Activated B cell treated with CpG ODN at 0.5 μM for 24 hours (primary cell): ENCODE results near the gene DENND10. TPM values are rescaled to one million over a fixed set of nuclear protein-coding genes. Genes with fewer than 3 reads are reported as not detected.

ENCODE experiments used
- ATAC-seq: fragments of 200-7000 bp; cut with Tn5 transposase; one replicate; pipeline ENCODE4 v1.10.0; 2021; ENCODE audit warnings: low read depth, mild to moderate bottlenecking, moderate library complexity
- CTCF ChIA-PET: fragments of 350-600 bp; sonication (Branson Sonifier 250); formaldehyde crosslinking; loops from one replicate; lab custom pipeline; 2021; ENCODE audit warnings: antibody characterized with exemption; lab: Charles Lee
- POLR2A ChIA-PET: fragments of 350-600 bp; sonication (Branson Sonifier 250); formaldehyde crosslinking; loops from one replicate; lab custom pipeline; 2021; ENCODE audit warnings: antibody characterized with exemption; lab: Charles Lee
- DNase-seq: peaks from one replicate; pipeline ENCODE4 v3.0.0; 2022
- H3K27ac Mint-ChIP-seq: one replicate; pipeline ENCODE4 v1.8.0; 2020; ENCODE audit warnings: mixed read lengths
- H3K27me3 Mint-ChIP-seq: one replicate; pipeline ENCODE4 v1.8.0; 2021; ENCODE audit warnings: mixed read lengths
- H3K36me3 Mint-ChIP-seq: one replicate; pipeline ENCODE4 v1.8.0; 2021; ENCODE audit warnings: low read depth, mixed read lengths
- H3K4me1 Mint-ChIP-seq: one replicate; pipeline ENCODE4 v1.8.0; 2021; ENCODE audit warnings: mixed read lengths
- H3K4me3 Mint-ChIP-seq: one replicate; pipeline ENCODE4 v1.8.0; 2020; ENCODE audit warnings: mild to moderate bottlenecking, mixed read lengths
- H3K9me3 Mint-ChIP-seq: one replicate; pipeline ENCODE4 v1.8.0; 2020; ENCODE audit warnings: mixed read lengths
- intact Hi-C: fragments of 100-400 bp; cut with micrococcal nuclease; formaldehyde crosslinking; loops from one replicate; pipeline ENCODE4 v1.15.1; 2024
- total RNA-seq: library from RNA; stranded (reverse); gene quantifications from 2 replicates; pipeline ENCODE4 v1.2.3, GENCODE V29; 2022
- TF ChIP-seq, protein P1 (sequence below): fragments of 200-600 bp; IDR thresholded peaks from one replicate; pipeline ENCODE4 v1.8.0; 2022; ENCODE audit warnings: antibody characterized with exemption, mild to moderate bottlenecking

DENND10 gene
- total RNA-seq, 1 donor from 2014 or later: 15.0 TPM

GRCh38 chr10:119166118-119166500 lies 62.2 kb downstream of the DENND10 start:
- ChIA-PET POLR2A (interaction anchor here (1.4 to 1.8 kb wide), 3 partner anchors 15 to 86 kb away, joined by 4 to 6 read pairs (median 5); partner anchors contain the start of gene GRK5), CTCF (no interaction called here)
- Mint-ChIP-seq H3K9me3 (no peaks in the 10 kb centered on the region), H3K4me1 (peaks cover 18% of the 10 kb centered on the region), H3K27me3 (no peaks in the 10 kb centered on the region), H3K4me3 (peak overlapping the region; percentile 92), H3K36me3 (peaks cover 41% of the 10 kb centered on the region), H3K27ac (peak overlapping the region; percentile 88)
- DNase-seq (no peak), ATAC-seq (peak; percentile 2)
- TF ChIP-seq, protein P1, sequence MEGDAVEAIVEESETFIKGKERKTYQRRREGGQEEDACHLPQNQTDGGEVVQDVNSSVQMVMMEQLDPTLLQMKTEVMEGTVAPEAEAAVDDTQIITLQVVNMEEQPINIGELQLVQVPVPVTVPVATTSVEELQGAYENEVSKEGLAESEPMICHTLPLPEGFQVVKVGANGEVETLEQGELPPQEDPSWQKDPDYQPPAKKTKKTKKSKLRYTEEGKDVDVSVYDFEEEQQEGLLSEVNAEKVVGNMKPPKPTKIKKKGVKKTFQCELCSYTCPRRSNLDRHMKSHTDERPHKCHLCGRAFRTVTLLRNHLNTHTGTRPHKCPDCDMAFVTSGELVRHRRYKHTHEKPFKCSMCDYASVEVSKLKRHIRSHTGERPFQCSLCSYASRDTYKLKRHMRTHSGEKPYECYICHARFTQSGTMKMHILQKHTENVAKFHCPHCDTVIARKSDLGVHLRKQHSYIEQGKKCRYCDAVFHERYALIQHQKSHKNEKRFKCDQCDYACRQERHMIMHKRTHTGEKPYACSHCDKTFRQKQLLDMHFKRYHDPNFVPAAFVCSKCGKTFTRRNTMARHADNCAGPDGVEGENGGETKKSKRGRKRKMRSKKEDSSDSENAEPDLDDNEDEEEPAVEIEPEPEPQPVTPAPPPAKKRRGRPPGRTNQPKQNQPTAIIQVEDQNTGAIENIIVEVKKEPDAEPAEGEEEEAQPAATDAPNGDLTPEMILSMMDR: no peak
- intact Hi-C loops: loop anchor here (10.0 kb wide), 1 partner anchor 411 kb away; the partner anchor contains the start of gene CACUL1

DNA sequence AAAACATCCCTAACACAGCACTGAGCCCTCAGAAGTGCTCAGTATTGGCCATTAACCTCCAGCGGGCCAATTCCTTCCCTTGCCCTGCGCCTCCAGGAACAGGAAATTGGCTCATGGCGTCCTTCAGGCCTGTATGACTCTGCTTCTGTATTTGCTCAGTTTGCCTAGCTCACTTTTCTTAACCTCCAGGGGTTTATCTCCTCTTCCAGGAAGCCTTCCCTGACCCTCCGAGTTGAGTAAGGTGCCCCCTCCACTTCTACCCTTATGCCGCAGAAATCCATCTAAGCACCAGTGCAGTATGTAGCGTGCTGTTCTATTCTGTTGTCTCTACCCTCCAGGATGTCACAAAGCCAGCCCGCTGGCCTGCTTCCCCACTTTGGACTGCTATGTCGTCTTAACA lies 62.7 kb downstream of the DENND10 start:
- no peak for ATAC-seq
- DNase-seq: no peak
- no peaks in the 10 kb centered on the region for H3K27me3 Mint-ChIP-seq
- H3K4me1 Mint-ChIP-seq: peaks cover 18% of the 10 kb centered on the region
- H3K27ac Mint-ChIP-seq: peak overlapping the region; percentile 88
- intact Hi-C loops: loop anchor here (10.0 kb wide), 1 partner anchor 412 kb away; the partner anchor contains the start of gene CACUL1
- TF ChIP-seq, protein P1: no peak
- ChIA-PET POLR2A (interaction anchor here (0.5 to 1.8 kb wide), 2 partner anchors 20 to 40 kb away, joined by 5 to 6 read pairs; partner anchors contain the start of gene GRK5), CTCF (no interaction called here)
- no peaks in the 10 kb centered on the region for H3K9me3 Mint-ChIP-seq
- H3K36me3 Mint-ChIP-seq: peaks cover 41% of the 10 kb centered on the region
- H3K4me3 Mint-ChIP-seq: peak overlapping the region; percentile 92

DNA sequence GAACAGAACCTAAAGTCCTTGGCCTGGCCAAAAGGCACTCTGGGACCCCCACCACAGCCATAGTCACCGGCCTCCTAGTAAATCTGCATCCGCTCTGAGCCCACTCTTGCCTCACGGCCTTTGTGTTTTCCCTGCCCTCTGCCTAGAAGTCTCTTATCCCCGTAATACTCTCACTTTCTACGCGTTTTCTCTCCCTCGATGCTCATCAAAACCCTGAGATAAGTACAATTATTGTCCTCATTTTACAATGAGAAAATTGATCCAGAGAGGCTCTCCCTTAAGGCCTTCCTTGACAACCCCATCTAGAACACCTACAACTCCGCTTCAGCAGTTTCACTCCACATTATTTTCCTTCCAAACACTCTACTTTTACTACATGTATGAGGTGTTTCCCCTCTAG lies 63.1 kb downstream of the DENND10 start:
- intact Hi-C loops: loop anchor here (10.0 kb wide), 1 partner anchor 412 kb away; the partner anchor contains the start of gene CACUL1
- DNase-seq: no peak
- Mint-ChIP-seq H3K27me3 (no peaks in the 10 kb centered on the region), H3K9me3 (no peaks in the 10 kb centered on the region), H3K27ac (no peak overlapping the region), H3K4me1 (peaks cover 18% of the 10 kb centered on the region), H3K36me3 (peaks cover 40% of the 10 kb centered on the region), H3K4me3 (no peak overlapping the region)
- no peak for ATAC-seq
- TF ChIP-seq, protein P1: no peak
- CTCF ChIA-PET: no interaction called here
- POLR2A ChIA-PET: interaction anchor here (0.5 kb wide), 1 partner anchor 19 kb away, joined by 6 read pairs; no protein-coding TSS in a partner anchor

DNA sequence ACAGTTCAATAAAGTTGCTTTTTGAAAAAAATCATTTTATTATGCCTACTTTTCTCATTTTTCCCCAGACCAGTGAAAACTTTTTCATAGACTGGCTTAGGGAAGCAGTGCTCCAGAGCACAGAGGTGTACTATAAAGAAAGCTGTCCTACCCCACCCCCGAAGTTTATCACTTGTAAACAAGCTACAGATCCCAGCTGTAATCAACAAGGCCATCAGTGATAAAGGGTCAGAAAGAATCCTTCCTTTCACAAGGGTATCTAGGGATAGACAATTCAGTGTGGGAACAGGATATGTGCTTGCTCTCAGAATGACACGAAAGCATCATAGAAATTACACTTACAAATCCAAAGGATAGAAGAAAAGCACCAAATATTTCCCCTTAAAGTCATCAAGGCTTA lies 70.2 kb downstream of the DENND10 start:
- Mint-ChIP-seq H3K27ac (no peak overlapping the region), H3K4me1 (peaks cover 23% of the 10 kb centered on the region), H3K9me3 (no peaks in the 10 kb centered on the region), H3K36me3 (peaks cover 67% of the 10 kb centered on the region), H3K27me3 (no peaks in the 10 kb centered on the region), H3K4me3 (no peak overlapping the region)
- intact Hi-C loops: no loop called here
- POLR2A ChIA-PET: interaction anchor here (0.7 kb wide), 1 partner anchor 31 kb away, joined by 3 read pairs; no protein-coding TSS in a partner anchor
- DNase-seq (no peak), ATAC-seq (no peak)
- CTCF ChIA-PET: no interaction called here
- TF ChIP-seq, protein P1: no peak

GRCh38 chr10:119176166-119176565 lies 72.3 kb downstream of the DENND10 start:
- ATAC-seq: no peak
- TF ChIP-seq, protein P1: no peak
- Mint-ChIP-seq H3K27me3 (no peaks in the 10 kb centered on the region), H3K4me1 (peaks cover 26% of the 10 kb centered on the region), H3K4me3 (peak overlapping the region; percentile 48), H3K9me3 (no peaks in the 10 kb centered on the region), H3K27ac (no peak overlapping the region), H3K36me3 (peaks cover 51% of the 10 kb centered on the region)
- ChIA-PET CTCF (no interaction called here), POLR2A (interaction anchor here (0.7 to 1.4 kb wide), 2 partner anchors 12 to 613 kb away, joined by 3 to 10 read pairs; no protein-coding TSS in a partner anchor)
- DNase-seq: no peak
- intact Hi-C loops: loop anchor here (5.0 kb wide), 1 partner anchor 366 kb away; the partner anchor contains the start of gene RGS10
